G401 (cell line): ENCODE measurements around the gene TRAF3. TPM values are rescaled to one million over a fixed set of nuclear protein-coding genes. Genes with fewer than 3 reads are reported as not detected.

Experiments used
- DNase-seq: peaks from one replicate; pipeline ENCODE4 v3.0.0-alpha.2; 2015; ENCODE audit warnings: low spot score
- in situ Hi-C: cut with HindIII; loops from 2 replicates; pipeline ENCODE4 v1.10.0; 2016; ENCODE audit warnings: low sequenced_read_pairs, mixed read lengths
- total RNA-seq: library from RNA; depleted of rRNA; stranded (reverse); fragments of >200 nt; shearing (Covaris generic); gene quantifications from 2 replicates; pipeline ENCODE4 v1.2.3, GENCODE V29; 2014; rRNA removed

Gene TRAF3
- total RNA-seq, 1 experiment from 2014 or later = 45.5 TPM

GRCh38 chr14:102955636-102956408 lies 178.6 kb downstream of the TRAF3 start:
- in situ Hi-C loops = no loop called here
- DNase-seq = no peak

DNA sequence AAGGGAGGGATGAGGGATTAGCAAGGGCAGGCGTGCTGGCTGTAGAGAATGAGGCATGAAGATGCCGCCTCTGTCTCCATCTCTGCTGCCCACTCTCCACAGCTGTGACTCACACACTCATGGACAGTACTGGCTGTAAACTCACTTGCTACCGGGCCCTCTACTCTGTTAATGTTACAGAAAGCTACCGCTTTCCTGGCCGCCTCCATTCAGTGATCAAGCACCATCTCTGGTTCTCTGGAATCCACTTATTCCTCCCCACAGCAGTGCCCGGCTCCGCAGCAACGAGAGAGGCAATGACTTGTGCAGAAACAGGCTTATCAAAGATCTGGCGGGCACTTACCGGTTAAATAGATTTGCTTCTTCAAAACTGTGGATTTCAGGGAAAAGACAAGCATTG lies 180.0 kb downstream of the TRAF3 start:
- in situ Hi-C loops = no loop called here
- no peak for DNase-seq

GRCh38 chr14:102958461-102958860 lies 181.2 kb downstream of the TRAF3 start:
- in situ Hi-C loops = no loop called here
- no peak for DNase-seq

Other genes with a start within 250 kb of the TRAF3 start
- gene RCOR1, start 184.8 kb upstream of the TRAF3 start, total RNA-seq = 19.0 and 29.0 TPM in 2 replicates
- not detected in 2 replicates for gene AMN, start 145.2 kb downstream of the TRAF3 start, total RNA-seq